T-cell (primary cell): ENCODE results near the gene TMEM61. TPM values are rescaled to one million over a fixed set of nuclear protein-coding genes. Genes with fewer than 3 reads are reported as not detected.
A peak's percentile ranks its signal among the peaks of the same experiment; 100 is the strongest.
"Not testable (repeated sequence)": the region's sequence is repeated elsewhere in the genome, so short reads cannot be mapped to it uniquely, and the experiment has no call there.

Experiments
- ATAC-seq, 4 experiments: fragments of 200-7000 bp in 3 of 4; fragments of 150-1000 bp in 1 of 4; cut with Tn5 transposase; replicated peaks in 1 of 4; 1 replicate in 3 of 4; 2 replicates in 1 of 4; pipeline ENCODE4 v1.10.0; 2021; ENCODE audit warnings: moderate library complexity in 3 of 4, mild to moderate bottlenecking in 2 of 4, moderate number of reproducible peaks in 1 of 4
- CTCF ChIA-PET, 2 donors: fragments of 300-600 bp; sonication (Branson Sonifier 250); formaldehyde crosslinking; loops; one replicate each; lab custom pipeline; 2022; ENCODE audit warnings: antibody characterized with exemption in 2 of 2; lab: Charles Lee
- POLR2A ChIA-PET, 2 donors: fragments of 300-600 bp; sonication (Branson Sonifier 250); formaldehyde crosslinking; loops; one replicate each; lab custom pipeline; 2022; ENCODE audit warnings: antibody characterized with exemption in 2 of 2; lab: Charles Lee
- DNase-seq, 35 experiments: peaks; one replicate each; pipeline versions ENCODE4 v3.0.0 to v3.0.0-alpha.2; 2013 to 2023
- H3K27ac ChIP-seq: one replicate; pipeline ENCODE4 v1.5.1; 2013; ENCODE audit warnings: low read length
- H3K27me3 ChIP-seq, 2 experiments: replicated peaks in 1 of 2; 1 replicate in 1 of 2; 2 replicates in 1 of 2; pipeline versions ENCODE4 v1.6.1 to v1.7.0; 2013; ENCODE audit warnings: low read length in 1 of 2, mixed read lengths in 1 of 2; ENCODE audit not compliant: control insufficient read depth in 2 of 2, insufficient read depth in 2 of 2; ENCODE audit errors: extremely low read depth in 1 of 2
- H3K36me3 ChIP-seq, 2 donors: 1 replicate in 1 of 2; 2 replicates in 1 of 2; pipeline versions ENCODE4 v1.6.1 to v1.7.0; 2013; ENCODE audit warnings: low read length in 1 of 2; ENCODE audit not compliant: control insufficient read depth in 2 of 2, insufficient read depth in 1 of 2; ENCODE audit errors: extremely low read depth in 1 of 2
- H3K4me1 ChIP-seq, 2 experiments: 1 replicate in 1 of 2; 2 replicates in 1 of 2; pipeline versions ENCODE4 v1.6.1 to v1.7.0; 2013; ENCODE audit warnings: low read length in 2 of 2, mixed read lengths in 1 of 2; ENCODE audit not compliant: insufficient read depth in 2 of 2, control insufficient read depth in 1 of 2; ENCODE audit errors: extremely low read depth in 1 of 2
- H3K4me3 ChIP-seq, 2 donors: 1 replicate in 1 of 2; 2 replicates in 1 of 2; pipeline versions ENCODE4 v1.5.1 to v1.7.0; 2013; ENCODE audit warnings: mild to moderate bottlenecking in 2 of 2, low read length in 1 of 2, moderate library complexity in 1 of 2; ENCODE audit not compliant: control insufficient read depth in 1 of 2; ENCODE audit errors: extremely low read depth in 1 of 2
- H3K9me3 ChIP-seq: 2 replicates; pipeline ENCODE4 v1.7.0; 2013
- H3K27ac Mint-ChIP-seq, 2 donors: one replicate each; pipeline ENCODE4 v1.8.0; 2020 to 2021; ENCODE audit warnings: mild to moderate bottlenecking in 2 of 2, mixed read lengths in 2 of 2
- H3K27me3 Mint-ChIP-seq, 2 donors: one replicate each; pipeline ENCODE4 v1.8.0; 2021 to 2022; ENCODE audit warnings: mixed read lengths in 2 of 2
- H3K36me3 Mint-ChIP-seq: one replicate; pipeline ENCODE4 v1.8.0; 2021; ENCODE audit warnings: mixed read lengths
- H3K4me1 Mint-ChIP-seq, 3 donors: one replicate each; pipeline ENCODE4 v1.8.0; 2020 to 2022; ENCODE audit warnings: mixed read lengths in 3 of 3, mild to moderate bottlenecking in 1 of 3
- H3K4me3 Mint-ChIP-seq, 3 donors: one replicate each; pipeline ENCODE4 v1.8.0; 2020 to 2022; ENCODE audit warnings: mild to moderate bottlenecking in 3 of 3, mixed read lengths in 3 of 3, moderate library complexity in 3 of 3
- H3K9me3 Mint-ChIP-seq, 3 donors: one replicate each; pipeline ENCODE4 v1.8.0; 2020 to 2022; ENCODE audit warnings: mixed read lengths in 3 of 3
- WGBS: methylation state at CpG from one replicate; pipeline ENCODE4 v1.1.5; 2013; ENCODE audit warnings: missing lambda C conversion rate; ENCODE audit not compliant: insufficient coverage; 5-methylcytosine and 5-hydroxymethylcytosine counted together
- total RNA-seq, 35 experiments: library from RNA in 6 of 35; stranded (reverse) in 6 of 35; fragments of 120-200 nt in 1 of 35; gene quantifications; one replicate each; pipeline versions ENCODE4 v1.2.1 to v1.2.4 and lab custom pipeline; 2013 to 2026

The TMEM61 gene
- total RNA-seq, 5 donors from 2014 or later (not counting 1 experiment from before 2014, with no cell fraction given): not detected

GRCh38 chr1:54955359-54955758, 25.1 kb upstream of the TMEM61 start:
- DNase-seq (no peak), ATAC-seq (no peak)
- H3K9me3 ChIP-seq: no peaks in the 10 kb centered on the region
- Mint-ChIP-seq H3K9me3 (peaks cover 6 to 19% (median 12%) of the 10 kb centered on the region in 3 donors), H3K27me3 (peaks cover 13 to 15% of the 10 kb centered on the region in 2 donors), H3K36me3 (no peaks in the 10 kb centered on the region), H3K27ac (no peak overlapping the region), H3K4me1 (peaks cover under 1 to 6% (median 3%) of the 10 kb centered on the region in 3 donors), H3K4me3 (no peak overlapping the region)
- ChIA-PET POLR2A (no interaction called here), CTCF (no interaction called here)
- no peak overlapping the region for H3K27ac ChIP-seq
- H3K4me1 ChIP-seq: peaks cover 0 to 4% of the 10 kb centered on the region in 2 experiments
- no CpG with 5 or more reads among the region's 1 CpG for WGBS
- H3K4me3 ChIP-seq: no peak overlapping the region
- peaks cover 0 to 5% of the 10 kb centered on the region in 2 experiments for H3K27me3 ChIP-seq
- no peaks in the 10 kb centered on the region for H3K36me3 ChIP-seq

- 80% methylated on average over 3 of the region's 4 CpGs for WGBS
Measured at GRCh38 chr1:54956726-54957125, 23.7 kb upstream of the TMEM61 start.

GRCh38 chr1:54959241-54959640, 21.2 kb upstream of the TMEM61 start:
- ATAC-seq (no peak), DNase-seq (no peak)
- no peaks in the 10 kb centered on the region for H3K4me1 Mint-ChIP-seq
- no CpG with 5 or more reads among the region's 3 CpGs for WGBS
- H3K9me3 Mint-ChIP-seq: peaks cover 6 to 19% (median 12%) of the 10 kb centered on the region in 3 donors
- Histone ChIP-seq H3K27ac (no peak overlapping the region), H3K27me3 (peaks cover 0 to 2% of the 10 kb centered on the region in 2 experiments), H3K4me3 (no peak overlapping the region), H3K36me3 (no peaks in the 10 kb centered on the region), H3K9me3 (no peaks in the 10 kb centered on the region), H3K4me1 (no peaks in the 10 kb centered on the region)
- H3K27ac Mint-ChIP-seq: no peak overlapping the region
- H3K4me3 Mint-ChIP-seq: no peak overlapping the region
- peaks cover 11 to 14% of the 10 kb centered on the region in 2 donors for H3K27me3 Mint-ChIP-seq
- no peaks in the 10 kb centered on the region for H3K36me3 Mint-ChIP-seq
- ChIA-PET POLR2A (interaction anchor here in 1 of 2 donors (0.7 kb wide), 1 partner anchor 646 kb away, joined by 9 read pairs; no protein-coding TSS in a partner anchor), CTCF (interaction anchor here in 1 of 2 donors (0.7 kb wide), 1 partner anchor 310 kb away, joined by 6 read pairs; no protein-coding TSS in a partner anchor)

More at GRCh38 chr1:54956726-54957125, 23.7 kb upstream of the TMEM61 start:
- no peak overlapping the region for H3K4me3 ChIP-seq
- POLR2A ChIA-PET: no interaction called here
- no peaks in the 10 kb centered on the region for H3K9me3 ChIP-seq
- peaks cover 6 to 19% (median 12%) of the 10 kb centered on the region in 3 donors for H3K9me3 Mint-ChIP-seq
- H3K4me3 Mint-ChIP-seq: no peak overlapping the region
- ATAC-seq (no peak), DNase-seq (no peak)
- CTCF ChIA-PET: interaction anchor here in 1 of 2 donors (1.5 kb wide), 1 partner anchor 39 kb away, joined by 4 read pairs; no protein-coding TSS in a partner anchor
- H3K4me1 Mint-ChIP-seq: no peaks in the 10 kb centered on the region
- peaks cover 13 to 15% of the 10 kb centered on the region in 2 donors for H3K27me3 Mint-ChIP-seq
- H3K27ac ChIP-seq: no peak overlapping the region
- H3K4me1 ChIP-seq: no peaks in the 10 kb centered on the region
- no peaks in the 10 kb centered on the region for H3K36me3 ChIP-seq
- H3K36me3 Mint-ChIP-seq: no peaks in the 10 kb centered on the region
- H3K27ac Mint-ChIP-seq: no peak overlapping the region
- peaks cover 0 to 2% of the 10 kb centered on the region in 2 experiments for H3K27me3 ChIP-seq

- CTCF ChIA-PET: no interaction called here
- no peak for DNase-seq
- no CpG with 5 or more reads among the region's 4 CpGs for WGBS
- no peak overlapping the region for H3K27ac ChIP-seq
- POLR2A ChIA-PET: no interaction called here
- no peak for ATAC-seq
- no peak overlapping the region for H3K4me3 ChIP-seq
- Mint-ChIP-seq H3K27me3 (peaks cover 6 to 16% of the 10 kb centered on the region in 2 donors), H3K9me3 (peaks cover 6 to 13% (median 7%) of the 10 kb centered on the region in 3 donors), H3K4me1 (peaks cover 0 to 4% (median 3%) of the 10 kb centered on the region in 3 donors), H3K27ac (no peak overlapping the region), H3K36me3 (no peaks in the 10 kb centered on the region), H3K4me3 (no peak overlapping the region)
- H3K27me3 ChIP-seq: peaks cover 0 to 5% of the 10 kb centered on the region in 2 experiments
- H3K36me3 ChIP-seq: no peaks in the 10 kb centered on the region
- H3K9me3 ChIP-seq: no peaks in the 10 kb centered on the region
- H3K4me1 ChIP-seq: peaks cover 0 to 4% of the 10 kb centered on the region in 2 experiments
Measured at GRCh38 chr1:54962612-54963395, 17.6 kb upstream of the TMEM61 start.

DNA sequence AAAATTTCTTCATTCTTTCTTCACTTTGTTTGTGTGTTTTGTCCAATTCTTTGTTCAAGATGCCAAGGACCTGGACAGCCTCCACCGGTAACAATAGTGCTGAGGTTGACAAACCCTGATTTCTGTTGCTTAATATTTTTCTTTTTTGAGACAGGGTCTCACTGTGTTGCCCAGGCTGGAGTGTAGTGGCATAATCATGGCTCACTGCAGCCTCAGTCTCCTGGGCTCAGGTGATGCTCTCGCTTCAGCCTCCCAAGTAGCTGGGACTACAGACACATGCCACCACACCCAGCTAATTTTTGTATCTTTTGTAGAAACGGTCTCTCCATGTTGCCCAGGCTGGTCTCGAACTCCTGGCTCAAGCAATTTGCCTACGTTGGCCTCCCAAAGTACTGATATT, 16.6 kb upstream of the TMEM61 start:
- H3K4me3 Mint-ChIP-seq, H3K36me3 ChIP-seq, H3K9me3 ChIP-seq, H3K36me3 Mint-ChIP-seq, DNase-seq, ATAC-seq, H3K27ac Mint-ChIP-seq, H3K4me3 ChIP-seq, POLR2A ChIA-PET, H3K4me1 Mint-ChIP-seq, CTCF ChIA-PET, H3K4me1 ChIP-seq, H3K9me3 Mint-ChIP-seq, H3K27me3 ChIP-seq, H3K27ac ChIP-seq: not testable (repeated sequence)
- H3K27me3 Mint-ChIP-seq: peaks cover 5 to 12% of the 10 kb centered on the region in 2 donors
- WGBS: 100% methylated on average over 1 of the region's 5 CpGs

DNA sequence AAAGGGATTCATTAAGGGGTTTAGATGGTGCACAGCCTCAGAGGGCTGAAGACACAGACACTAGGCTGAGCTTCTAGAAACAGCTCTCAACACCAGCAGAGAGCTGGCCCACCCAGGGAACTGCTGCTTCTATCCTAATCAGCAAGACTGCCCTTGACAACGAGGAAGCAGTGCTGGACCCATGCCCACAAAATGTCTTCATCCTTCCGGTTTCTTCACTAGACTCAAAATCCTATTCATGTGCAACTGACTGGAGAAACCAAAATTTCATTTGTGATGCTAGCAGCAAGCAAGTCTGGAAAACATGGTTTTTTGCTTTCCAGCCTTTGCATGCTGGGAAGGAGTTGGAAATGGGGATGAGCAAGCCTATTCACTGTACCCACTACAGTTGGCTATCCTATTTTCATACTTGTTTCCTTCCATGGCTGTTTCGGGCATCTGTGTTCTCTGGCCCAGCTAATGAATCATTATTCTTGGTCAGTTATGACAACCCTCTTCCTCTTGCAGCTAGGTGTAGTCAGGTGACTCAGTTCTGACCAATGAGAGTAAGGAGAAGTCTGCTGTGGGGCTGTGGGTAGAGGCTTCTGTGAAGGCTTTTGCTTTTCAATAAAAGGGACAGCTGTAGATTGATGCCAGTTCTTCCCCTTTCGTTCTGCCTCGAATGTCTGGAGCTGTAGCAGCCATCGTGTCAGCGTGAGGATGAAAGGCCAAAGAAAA, 14.6 kb upstream of the TMEM61 start:
- Mint-ChIP-seq H3K27ac (no peak overlapping the region), H3K36me3 (no peaks in the 10 kb centered on the region), H3K27me3 (peaks cover 13 to 20% of the 10 kb centered on the region in 2 donors), H3K4me3 (no peak overlapping the region), H3K9me3 (no peaks in the 10 kb centered on the region), H3K4me1 (peaks cover 0 to 4% (median 3%) of the 10 kb centered on the region in 3 donors)
- Histone ChIP-seq H3K4me1 (peaks cover 0 to 4% of the 10 kb centered on the region in 2 experiments), H3K4me3 (no peak overlapping the region), H3K36me3 (no peaks in the 10 kb centered on the region), H3K27me3 (peaks cover 0 to 3% of the 10 kb centered on the region in 2 experiments), H3K27ac (no peak overlapping the region), H3K9me3 (no peaks in the 10 kb centered on the region)
- DNase-seq (peak in 2 of 35 experiments; percentile 3 to 33), ATAC-seq (no peak)
- ChIA-PET CTCF (no interaction called here), POLR2A (interaction anchor here in 1 of 2 donors (0.6 kb wide), 1 partner anchor 137 kb away, joined by 4 read pairs; no protein-coding TSS in a partner anchor)
- WGBS: 34% methylated on average over 6 of the region's 7 CpGs
